GM21423 (cell line): ENCODE data around the gene CRYBG1.
"Not testable (repeated sequence)": the region's sequence is repeated elsewhere in the genome, so short reads cannot be mapped to it uniquely, and the experiment has no call there.

Source experiments
- ATAC-seq: cut with Tn5 transposase; IDR thresholded peaks from one replicate; pipeline ENCODE4 v1.9.1; 2021; ENCODE audit warnings: mild to moderate bottlenecking, moderate library complexity; ENCODE audit not compliant: unreplicated experiment

The CRYBG1 gene

DNA sequence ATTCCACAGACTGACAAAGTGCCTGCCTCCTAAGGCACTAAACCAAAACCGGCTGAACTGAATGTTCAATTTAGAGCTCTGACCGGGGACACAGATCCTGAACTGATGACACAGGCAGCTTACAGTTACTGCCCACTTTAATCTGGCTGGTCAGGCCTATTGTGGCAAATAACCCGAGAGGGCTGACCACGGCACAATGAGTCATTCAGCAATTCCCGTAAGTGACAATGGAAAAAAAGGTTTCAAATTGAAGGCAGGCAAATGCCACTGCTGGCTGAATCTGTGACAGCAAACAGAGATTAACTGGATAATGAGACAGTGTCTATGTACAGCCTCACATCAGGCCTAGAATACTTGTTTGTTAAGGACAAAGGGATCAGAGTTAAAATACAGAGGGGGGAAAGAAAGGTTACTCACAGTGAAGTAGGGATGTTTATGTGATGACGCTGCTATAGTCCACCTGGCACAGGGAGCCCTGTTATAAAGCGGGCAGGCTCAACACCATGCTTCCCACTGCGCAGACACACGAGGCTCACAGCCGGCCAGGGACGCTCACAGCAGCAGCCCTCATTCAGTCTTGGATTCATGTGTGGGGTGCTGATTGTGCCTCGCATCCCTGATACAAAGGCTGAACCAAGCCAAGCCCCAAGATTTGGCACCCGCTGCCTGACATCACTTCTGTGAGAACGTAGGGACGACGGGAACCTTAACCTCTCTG is 214.4 kb downstream of the CRYBG1 start:
- no peak for ATAC-seq

DNA sequence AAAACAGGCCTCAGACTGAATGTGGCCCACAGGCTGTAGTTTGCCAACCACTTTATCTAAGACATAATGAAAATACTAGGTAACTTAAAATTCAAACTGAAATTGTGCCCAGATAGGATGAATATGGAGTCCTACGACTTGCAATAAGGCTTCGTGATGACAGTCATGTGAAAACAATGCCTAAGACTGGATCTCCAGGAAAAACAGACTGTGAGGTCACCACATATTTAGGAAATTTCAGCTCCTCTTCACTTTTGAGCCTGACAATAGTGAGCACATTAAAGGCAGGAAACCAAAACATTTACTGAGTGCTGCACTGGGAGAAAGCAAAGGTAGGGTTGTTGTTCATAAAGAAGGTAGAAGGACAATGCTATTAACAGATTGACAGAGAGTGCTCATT is 218.8 kb downstream of the CRYBG1 start:
- no peak for ATAC-seq

DNA sequence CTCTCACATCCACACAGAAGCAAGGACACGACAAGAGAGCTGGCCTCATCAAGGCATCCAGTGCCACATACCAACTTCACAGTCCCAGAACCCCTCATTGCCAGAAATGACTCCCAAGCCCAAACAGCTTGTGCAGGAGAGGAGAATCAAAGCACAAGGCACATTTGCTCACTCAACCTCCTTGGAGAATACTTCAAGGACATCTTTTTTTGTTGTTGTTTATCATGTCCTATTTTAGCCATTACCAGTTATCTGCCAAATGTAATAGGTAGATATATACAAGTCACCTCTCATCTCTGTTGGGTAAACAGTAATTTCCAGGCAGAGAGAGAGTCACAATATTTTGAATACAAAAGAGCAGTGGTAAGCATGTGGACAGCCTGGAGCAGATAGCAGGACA is 221.0 kb downstream of the CRYBG1 start:
- ATAC-seq: no peak

DNA sequence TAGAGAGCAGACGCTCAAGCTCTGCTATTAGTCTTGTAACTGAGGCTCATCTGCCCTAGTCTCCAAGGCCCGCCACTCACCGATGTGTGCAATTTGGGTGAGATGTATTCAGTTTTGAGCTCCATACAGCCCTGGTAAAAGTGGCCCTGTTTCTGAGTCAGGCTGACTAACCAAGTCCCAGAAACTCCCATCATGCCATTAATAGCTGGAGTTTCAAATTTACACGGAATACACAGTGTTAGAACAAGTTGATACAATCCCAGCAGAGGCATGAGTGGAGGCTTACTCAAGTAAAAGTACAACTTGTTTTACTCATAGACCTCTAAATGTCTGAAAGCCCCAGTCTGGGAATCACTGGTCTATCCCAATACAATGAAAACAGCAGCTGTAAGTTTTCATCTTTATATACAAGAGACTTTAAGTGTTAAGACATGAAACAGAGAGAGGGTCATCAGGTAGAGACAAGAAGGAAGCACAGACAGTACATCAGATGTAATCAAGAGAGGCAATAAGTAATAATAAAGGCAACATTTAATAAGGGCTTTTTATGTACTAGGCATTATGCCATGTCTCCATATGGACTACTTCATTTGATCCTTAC is 226.4 kb downstream of the CRYBG1 start:
- no peak for ATAC-seq

DNA sequence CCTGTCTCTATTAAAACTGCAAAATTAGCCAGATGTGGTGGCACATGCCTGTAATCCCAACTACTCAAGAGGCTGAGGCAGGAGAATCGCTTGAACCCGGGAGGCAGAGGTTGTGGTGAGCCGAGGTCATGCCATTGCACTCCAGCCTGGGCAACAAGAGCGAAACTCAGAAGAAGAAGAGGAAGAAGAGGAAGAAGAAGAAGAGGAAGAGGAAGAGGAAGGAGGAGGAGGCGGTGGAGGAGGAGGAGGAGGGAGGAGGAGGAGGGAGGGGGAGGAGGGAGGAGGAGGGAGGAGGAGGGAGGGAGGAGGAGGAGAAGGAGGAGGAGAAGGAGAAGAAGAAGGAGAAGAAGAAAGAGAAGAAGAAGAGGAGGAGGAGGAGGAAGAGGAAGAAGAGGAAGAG is 228.4 kb downstream of the CRYBG1 start:
- ATAC-seq: not testable (repeated sequence)

DNA sequence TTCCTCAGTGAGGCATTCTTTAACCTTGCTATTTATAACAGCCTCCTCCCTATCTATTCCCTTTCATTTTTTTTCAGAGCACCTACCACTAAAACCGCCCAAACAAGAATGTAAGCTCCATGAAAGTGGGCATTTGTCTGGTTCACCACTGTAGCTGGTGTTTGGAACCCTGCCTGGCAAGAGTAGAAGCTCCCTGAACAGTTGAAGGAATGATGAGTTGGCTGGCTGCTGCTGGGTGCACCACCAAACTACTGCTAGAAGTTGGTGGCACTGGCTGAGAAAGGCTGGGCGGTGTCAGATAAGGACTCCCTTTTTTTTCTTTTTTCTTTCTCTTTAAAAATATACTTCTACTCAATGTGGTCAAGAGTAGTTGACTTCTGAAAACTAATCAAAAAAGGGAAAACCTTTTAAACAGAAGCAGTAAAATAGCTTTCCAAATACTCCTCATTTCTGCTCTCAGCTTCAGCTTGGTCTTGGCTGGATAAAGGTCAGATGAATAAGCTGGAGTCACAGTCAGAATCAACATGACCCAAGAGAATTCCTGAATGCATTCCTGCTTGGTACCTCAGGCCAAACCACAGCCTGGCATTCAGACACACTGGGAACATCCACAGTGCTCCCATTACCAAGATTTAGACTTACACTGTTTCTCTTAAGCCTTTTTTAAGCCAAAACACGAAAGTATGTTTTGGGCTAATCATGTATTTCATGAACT is 230.8 kb downstream of the CRYBG1 start:
- no peak for ATAC-seq

DNA sequence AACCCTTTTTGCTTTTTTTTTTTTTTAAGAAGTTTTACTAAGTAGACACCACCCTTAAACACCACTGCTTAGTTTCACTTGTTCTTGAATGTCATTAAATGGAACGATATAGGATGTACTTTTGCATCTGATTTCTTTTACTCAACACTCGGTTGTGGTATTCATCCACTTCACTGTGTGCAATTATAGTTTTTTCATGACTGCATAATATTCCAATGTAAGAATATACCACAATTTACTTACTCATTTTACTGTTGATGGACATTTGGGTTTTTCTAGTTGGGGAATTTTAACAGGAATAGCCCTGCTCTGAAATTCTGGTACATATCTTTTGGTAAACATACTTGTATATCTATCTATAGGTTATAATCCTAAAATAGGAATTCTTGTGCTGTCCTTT is 238.9 kb downstream of the CRYBG1 start:
- no peak for ATAC-seq

DNA sequence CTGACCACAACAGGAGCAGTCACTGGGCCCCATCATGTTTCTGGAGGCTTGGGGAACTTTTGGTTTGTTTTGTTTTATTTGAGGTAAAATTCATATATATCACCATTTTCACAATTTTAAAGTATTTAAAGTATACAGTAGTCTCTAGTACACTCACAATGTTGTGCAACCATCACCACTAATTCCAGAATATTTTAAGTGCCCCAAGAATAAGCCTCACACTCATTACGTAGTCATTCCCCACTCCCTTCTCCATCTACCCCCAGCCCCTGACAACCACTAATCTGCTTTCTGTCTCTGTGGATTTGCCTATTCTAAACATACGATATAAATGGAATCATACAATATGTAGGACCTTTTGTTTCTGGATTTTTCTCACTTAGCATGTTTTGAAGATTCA is 239.8 kb downstream of the CRYBG1 start:
- no peak for ATAC-seq

DNA sequence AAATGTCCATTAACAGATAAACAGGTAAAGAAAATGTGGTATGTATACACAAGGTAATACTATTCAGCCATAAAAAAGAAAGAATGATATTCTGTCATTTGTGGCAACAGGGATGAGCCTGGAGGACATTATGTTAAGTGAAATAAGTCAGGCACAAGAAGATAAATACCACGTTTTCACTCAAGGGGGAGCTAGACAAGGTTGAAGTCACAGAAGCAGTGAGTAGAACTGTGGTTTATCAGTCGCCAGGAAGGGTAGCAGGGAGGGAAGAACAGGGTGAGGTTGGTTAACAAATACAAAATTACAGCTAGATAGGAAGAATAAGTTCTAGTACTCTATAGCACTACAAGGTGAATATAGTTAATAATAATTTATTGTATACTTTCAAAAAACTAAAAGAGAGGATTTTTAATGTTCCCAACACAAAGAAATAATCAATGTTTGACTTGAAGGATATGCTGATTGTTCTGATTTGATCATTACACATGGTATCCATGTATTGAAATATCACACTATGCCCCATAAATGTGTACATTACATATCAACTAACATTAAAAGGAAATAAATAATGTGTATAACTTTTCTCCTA is 247.7 kb downstream of the CRYBG1 start:
- ATAC-seq: peak; percentile 78

DNA sequence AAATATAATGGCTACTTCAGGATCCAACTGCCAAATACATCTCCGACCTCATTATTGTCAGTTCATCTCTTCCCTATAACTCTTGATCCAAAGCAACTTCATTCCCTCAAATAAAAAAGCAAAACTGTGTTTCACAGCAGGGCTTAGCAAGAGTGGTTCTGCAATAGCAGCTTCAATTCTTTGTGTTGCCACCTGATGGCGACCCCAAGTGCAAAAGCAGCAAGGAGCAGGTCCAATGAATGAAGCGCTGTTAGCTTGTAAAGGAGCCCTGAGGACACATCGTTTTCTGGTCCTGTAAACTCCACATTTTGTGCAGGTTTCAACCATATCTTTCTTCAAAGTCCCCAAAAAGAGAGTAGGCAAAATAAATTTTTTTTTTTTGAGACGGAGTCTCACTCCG is 249.2 kb downstream of the CRYBG1 start:
- ATAC-seq: peak; percentile 47

DNA sequence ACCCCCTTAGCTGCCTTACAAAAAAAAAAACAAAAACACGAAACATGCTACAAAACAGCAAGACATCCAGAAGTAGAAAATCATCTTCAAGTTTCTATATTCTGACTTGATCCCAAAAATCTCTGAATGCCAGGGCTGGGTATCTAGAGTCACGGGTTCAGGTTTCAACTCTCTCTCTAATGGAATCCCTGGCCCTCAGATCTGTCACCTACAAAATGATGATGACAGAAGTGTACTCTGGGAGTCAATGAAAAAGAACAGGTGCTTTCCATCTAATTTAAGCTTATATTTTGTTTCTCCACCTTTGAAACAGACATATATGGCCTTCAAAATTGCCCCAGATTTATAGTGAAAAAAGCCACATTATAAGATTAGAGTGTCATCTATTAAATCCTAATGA is 250.5 kb downstream of the CRYBG1 start:
- ATAC-seq: no peak

DNA sequence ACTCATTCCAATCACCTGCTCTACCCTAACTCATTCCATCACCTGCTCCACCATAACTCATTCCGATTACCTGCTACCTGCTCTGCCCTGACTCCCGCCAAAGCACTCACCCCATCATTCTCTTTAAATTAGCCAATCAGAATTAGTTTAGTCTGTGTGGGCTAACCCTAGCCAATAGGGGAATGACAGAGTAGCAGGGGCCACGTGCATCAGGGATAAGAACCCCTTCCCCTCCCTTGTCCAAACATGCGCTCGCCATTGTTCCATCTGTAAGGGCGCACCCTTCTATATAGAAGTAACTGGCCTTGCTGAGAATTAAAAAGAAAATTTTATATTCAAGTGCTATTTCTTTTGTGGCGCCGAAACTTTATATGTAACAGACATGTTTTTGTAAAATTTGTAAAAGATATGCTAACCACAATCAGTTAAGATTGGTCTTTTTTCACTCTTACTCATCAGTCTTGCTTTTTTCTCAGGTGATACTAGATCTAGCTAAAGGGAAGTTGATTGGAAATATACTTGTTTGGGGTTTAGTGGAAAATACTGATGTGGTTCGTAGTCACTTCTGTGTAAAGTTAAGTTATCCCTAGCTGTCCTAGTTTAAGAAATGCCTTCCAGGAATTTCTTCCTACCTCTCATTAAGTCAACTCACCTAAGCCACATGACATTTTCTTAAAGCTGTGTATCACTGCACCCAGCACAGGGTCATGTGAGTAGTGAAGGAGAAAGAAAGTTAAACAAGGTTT is 252.3 kb downstream of the CRYBG1 start:
- ATAC-seq: no peak

DNA sequence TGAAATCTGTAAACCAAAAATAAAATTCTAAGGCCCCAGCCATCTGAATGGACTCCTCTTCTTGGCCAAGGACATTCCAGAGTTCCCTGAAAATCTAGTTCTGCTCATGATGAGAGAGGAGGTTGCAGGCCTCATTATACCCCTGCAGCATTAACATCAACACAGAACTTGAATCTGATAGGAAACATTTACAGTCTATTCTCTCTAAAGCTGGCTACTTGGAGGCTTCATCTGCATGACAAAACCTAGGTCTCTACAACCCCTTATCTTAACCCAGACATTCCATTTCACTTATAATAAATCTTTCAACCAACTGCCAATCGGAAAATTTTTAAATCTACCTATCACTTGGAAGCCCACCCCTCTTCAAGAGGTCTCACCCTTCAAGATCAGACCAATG is 253.1 kb downstream of the CRYBG1 start:
- ATAC-seq: no peak

DNA sequence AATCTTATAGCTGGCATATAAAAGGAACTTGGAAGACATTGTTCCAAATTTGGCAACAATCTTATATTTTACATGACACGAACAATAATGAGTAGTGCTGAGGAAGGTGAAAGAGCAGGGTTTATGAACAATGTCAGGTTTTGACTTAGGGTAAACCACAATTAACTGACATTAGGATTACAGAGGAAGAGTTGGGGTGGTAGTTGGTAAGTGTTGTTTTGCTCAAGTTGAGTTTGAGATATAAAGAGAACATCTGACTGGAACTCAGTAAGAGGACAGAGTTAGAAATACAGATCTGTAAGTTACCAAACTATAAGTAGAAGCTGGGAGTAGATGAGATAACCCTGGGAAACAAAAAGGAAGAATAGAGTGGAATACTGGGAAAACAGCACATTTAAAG is 253.6 kb downstream of the CRYBG1 start:
- no peak for ATAC-seq

DNA sequence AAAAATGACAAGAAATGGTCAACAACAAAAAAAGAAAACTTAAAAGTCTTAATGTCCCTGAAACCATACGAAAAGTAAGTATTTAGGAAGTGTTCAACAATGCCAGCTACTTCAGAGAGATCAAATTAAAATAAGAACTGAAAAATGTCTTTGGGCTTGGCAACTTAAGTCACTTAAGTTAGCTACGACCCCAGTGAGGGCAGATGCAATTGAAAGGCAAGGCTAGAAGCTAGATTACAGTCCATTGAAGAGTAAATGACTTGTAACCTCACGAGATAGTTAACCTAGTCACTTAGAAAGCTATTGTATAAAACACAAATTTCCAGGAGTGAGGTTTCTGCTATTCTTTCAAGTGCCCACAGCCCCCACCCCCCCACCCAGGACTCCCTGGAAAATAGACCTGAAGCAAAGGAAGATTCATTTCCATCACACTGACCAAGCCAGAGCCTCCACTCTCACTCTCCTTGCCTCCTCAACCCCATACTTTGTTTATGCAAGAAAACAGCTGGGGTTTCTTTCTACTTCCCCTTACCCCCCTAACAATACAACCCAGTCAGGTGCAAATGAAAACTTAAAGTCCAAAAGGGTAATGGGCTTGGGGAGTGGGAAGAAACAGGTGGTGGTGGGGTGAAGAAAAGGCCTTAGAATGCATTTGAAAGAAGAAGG is 254.2 kb downstream of the CRYBG1 start:
- no peak for ATAC-seq

DNA sequence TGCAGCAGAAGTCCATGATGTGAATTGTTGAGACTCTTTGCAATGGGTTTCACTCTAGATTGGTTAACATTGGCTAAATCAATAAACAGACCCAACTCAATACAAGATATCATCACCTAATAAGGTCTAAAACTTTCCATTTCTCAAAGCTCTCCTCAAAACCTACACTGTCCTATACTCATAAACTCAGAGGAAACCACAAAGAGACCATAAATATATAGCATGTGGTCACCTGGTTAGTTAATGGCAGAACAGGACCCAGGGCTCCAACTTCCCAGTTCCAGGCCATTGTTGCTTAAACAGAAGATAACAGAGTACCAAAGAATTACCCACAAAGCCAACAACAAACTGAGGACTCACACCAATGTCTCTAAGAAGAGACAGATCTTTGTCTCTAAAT is 256.8 kb downstream of the CRYBG1 start:
- peak; percentile 87 for ATAC-seq

DNA sequence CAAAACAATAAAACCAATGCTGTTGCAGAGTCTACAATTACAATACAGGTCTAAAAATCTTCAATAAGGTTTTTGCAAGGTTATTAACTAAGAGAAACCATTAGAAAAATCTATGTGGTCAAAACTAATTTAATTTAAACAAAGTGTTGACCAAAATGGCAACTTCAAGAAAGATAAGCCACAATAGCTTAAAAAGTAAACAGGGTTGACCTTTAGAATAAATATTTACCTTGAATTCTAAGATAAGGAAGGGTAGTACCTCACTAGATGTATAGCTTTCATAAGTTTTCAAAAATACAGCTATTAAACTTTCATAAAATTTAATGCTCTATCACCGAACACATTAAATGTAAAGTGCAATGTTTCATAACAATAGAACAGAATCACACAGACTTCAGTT is 257.3 kb downstream of the CRYBG1 start:
- no peak for ATAC-seq

DNA sequence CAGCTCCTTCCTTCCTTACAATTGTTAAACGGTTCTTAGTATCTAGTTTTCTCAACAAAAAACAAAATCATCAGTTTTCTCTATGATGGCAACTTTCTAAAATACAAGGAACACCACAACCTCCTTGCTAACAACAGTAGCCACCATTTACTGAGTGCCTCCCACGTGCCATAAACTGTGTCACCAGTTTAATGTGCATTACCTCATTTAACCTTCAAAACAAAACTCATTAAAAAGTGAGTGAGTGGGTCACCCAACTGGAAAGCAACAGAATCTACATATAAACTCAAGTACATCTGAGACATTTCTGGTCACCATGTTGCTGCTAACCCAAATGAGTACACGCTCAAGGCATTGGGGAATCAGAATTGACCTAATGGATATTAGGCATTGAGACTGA is 257.8 kb downstream of the CRYBG1 start:
- no peak for ATAC-seq

DNA sequence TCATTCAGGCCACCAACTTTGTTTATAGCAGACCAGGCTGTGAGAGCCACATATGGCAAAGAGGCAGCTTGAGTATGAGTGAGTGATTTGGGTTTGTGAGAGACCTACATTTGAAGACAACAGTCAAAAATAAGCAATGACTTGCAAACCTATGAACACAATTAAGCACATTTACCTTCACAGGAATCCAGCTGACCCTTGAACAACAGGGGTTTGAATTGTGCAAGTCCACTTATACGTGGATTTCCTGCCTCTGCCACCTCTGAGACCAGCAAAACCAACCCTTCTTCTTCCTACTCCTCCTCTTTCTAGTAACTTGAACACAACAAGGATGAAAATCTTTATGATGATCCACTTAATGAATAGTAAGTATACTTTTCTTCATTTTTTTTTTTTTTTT is 258.7 kb downstream of the CRYBG1 start:
- ATAC-seq: no peak

DNA sequence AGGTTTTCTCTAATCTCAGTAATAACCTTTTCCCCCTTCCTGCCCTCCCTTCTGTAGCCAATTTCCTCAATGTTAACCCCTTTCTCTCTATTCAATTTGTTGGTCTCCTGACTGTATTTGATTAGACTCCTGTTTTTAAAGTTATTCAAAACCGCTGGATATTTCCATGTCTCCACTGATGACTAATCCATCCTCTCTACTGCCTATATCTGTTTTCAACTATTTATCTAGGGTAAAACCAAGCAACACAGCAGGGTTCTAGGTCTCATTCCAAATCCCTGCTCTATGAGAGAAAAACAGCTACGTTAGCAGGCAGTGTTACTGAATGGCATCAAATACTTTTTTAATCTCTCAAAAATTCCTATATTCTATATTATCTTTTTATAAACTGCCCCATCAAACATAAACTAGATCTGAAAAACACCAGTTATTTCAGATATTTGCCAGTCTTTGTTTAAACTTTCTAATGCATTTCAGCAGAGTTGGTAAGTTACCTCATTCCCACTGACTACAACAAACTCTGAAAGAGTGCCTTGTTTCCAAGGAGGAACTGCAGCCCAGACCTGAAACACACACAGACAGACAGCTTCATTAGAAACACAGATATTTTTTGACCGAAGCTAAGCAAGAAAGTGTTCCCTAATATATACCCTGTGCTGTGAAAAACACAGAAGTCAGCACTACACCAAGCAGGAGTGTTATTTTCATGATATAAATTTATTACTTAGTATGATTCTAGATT is 260.6 kb downstream of the CRYBG1 start:
- no peak for ATAC-seq
